Activated CD4-positive, alpha-beta T cell treated with anti-CD3 and anti-CD28 coated beads for 4 hours (primary cell): Measurements from ENCODE around the gene SND1.

Experiments
- DNase-seq, 2 donors: peaks; one replicate each; pipeline ENCODE4 v3.0.0-alpha.2; 2020

The SND1 gene

GRCh38 chr7:128008141-128008540 lies 356.1 kb downstream of the SND1 start:
- no peak for DNase-seq

GRCh38 chr7:128008744-128009143 lies 356.8 kb downstream of the SND1 start:
- DNase-seq = no peak

GRCh38 chr7:128010391-128011127 lies 358.6 kb downstream of the SND1 start:
- DNase-seq = no peak

GRCh38 chr7:128011131-128011661 lies 359.2 kb downstream of the SND1 start:
- DNase-seq = no peak

- no peak for DNase-seq
Observed at GRCh38 chr7:128014811-128015210, 362.8 kb downstream of the SND1 start.

- no peak for DNase-seq
Observed at GRCh38 chr7:128017460-128017859, 365.5 kb downstream of the SND1 start.

GRCh38 chr7:128017862-128018845 lies 366.2 kb downstream of the SND1 start:
- DNase-seq = no peak

- DNase-seq = no peak
Observed at GRCh38 chr7:128019288-128019687, 367.3 kb downstream of the SND1 start.

GRCh38 chr7:128020159-128020558 lies 368.2 kb downstream of the SND1 start:
- DNase-seq = no peak

- no peak for DNase-seq
Observed at GRCh38 chr7:128021366-128021765, 369.4 kb downstream of the SND1 start.

GRCh38 chr7:128022631-128023532 lies 370.9 kb downstream of the SND1 start:
- no peak for DNase-seq

GRCh38 chr7:128024151-128024550 lies 372.2 kb downstream of the SND1 start:
- no peak for DNase-seq

- DNase-seq = no peak
Observed at GRCh38 chr7:128025380-128025779, 373.4 kb downstream of the SND1 start.

GRCh38 chr7:128025819-128026218 lies 373.8 kb downstream of the SND1 start:
- DNase-seq = no peak

GRCh38 chr7:128026551-128026950 lies 374.6 kb downstream of the SND1 start:
- no peak for DNase-seq

GRCh38 chr7:128027485-128027980 lies 375.5 kb downstream of the SND1 start:
- DNase-seq = no peak

- DNase-seq = no peak
Observed at GRCh38 chr7:128029405-128029995, 377.5 kb downstream of the SND1 start.

GRCh38 chr7:128030263-128030653 lies 378.3 kb downstream of the SND1 start:
- DNase-seq = no peak

GRCh38 chr7:128030654-128031611 lies 378.9 kb downstream of the SND1 start, which contains the start of gene LRRC4:
TSS of gene LRRC4 (minus strand) at chr7:128031437. CDS start at chr7:128030640, 797 bp downstream.
- peak in 1 of 2 donors; percentile 13 for DNase-seq

GRCh38 chr7:128031901-128032604 lies 380.1 kb downstream of the SND1 start:
- DNase-seq = peak; percentile 39 to 44
